Measurements from ENCODE around the gene WTAP.
A peak's percentile ranks its signal among the peaks of the same experiment; 100 is the strongest.

- TF ChIP-seq CTCF (conservative IDR thresholded peaks at IDR 0.05; ENCODE audit: low read depth, low read length) (no peak), POLR2A (IDR thresholded peaks at IDR 0.05; ENCODE audit: low read depth, low read length) (peak; percentile 95), SMC3 (IDR thresholded peaks at IDR 0.05; ENCODE audit: low read depth, low read length) (no peak), CHD1 (IDR thresholded peaks at IDR 0.05; ENCODE audit: low read depth, low read length) (no peak), CEBPB (IDR thresholded peaks at IDR 0.05; ENCODE audit: low read depth, low read length) (no peak), RAD21 (IDR thresholded peaks at IDR 0.05; ENCODE audit: low read length) (no peak)
- TF ChIP-seq, protein P1, sequence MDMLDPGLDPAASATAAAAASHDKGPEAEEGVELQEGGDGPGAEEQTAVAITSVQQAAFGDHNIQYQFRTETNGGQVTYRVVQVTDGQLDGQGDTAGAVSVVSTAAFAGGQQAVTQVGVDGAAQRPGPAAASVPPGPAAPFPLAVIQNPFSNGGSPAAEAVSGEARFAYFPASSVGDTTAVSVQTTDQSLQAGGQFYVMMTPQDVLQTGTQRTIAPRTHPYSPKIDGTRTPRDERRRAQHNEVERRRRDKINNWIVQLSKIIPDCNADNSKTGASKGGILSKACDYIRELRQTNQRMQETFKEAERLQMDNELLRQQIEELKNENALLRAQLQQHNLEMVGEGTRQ (IDR thresholded peaks at IDR 0.05; ENCODE audit: low read depth, low read length) = no peak
Observed at GRCh38 chr6:159789377-159790148, 62.3 kb downstream of the WTAP start, which contains the start of gene TCP1.
